Measurements from ENCODE around the gene CCDC88B. TPM values are rescaled to one million over a fixed set of nuclear protein-coding genes. Genes with fewer than 3 reads are reported as not detected.
"Not testable (repeated sequence)": the region's sequence is repeated elsewhere in the genome, so short reads cannot be mapped to it uniquely, and the experiment has no call there.

The CCDC88B gene
- total and polyA plus RNA-seq, 8 donors, result 4.7 to 35.7 (median 6.6) TPM

GRCh38 chr11:64313491-64314145, 26.4 kb upstream of the CCDC88B start:
- DNase-seq (peak in 2 of 4 donors; percentile 42 to 78), ATAC-seq (no peak)
- Histone ChIP-seq H3K27ac (peak overlapping the region; percentile 7 to 37), H3K4me1 (peaks cover 0 to 30% of the 10 kb centered on the region in 2 donors), H3K4me3 (no peak overlapping the region), H3K36me3 (peaks cover 0 to 59% of the 10 kb centered on the region in 2 donors), H3K27me3 (no peaks in the 10 kb centered on the region), H3K9me3 (no peaks in the 10 kb centered on the region)
- intact Hi-C loops (cut with DNase I), result no loop called here
- TF ChIP-seq CTCF (IDR thresholded peaks at IDR 0.05), result no peak

GRCh38 chr11:64314146-64314804, 25.7 kb upstream of the CCDC88B start:
- DNase-seq, result no peak
- intact Hi-C loops (cut with DNase I), result no loop called here
- peaks cover 0 to 53% of the 10 kb centered on the region in 2 donors for H3K36me3 ChIP-seq
- H3K9me3 ChIP-seq, result no peaks in the 10 kb centered on the region
- peaks cover 5 to 37% of the 10 kb centered on the region in 2 donors for H3K4me1 ChIP-seq
- peak overlapping the region in 1 of 2 donors; percentile 37 for H3K27ac ChIP-seq
- H3K4me3 ChIP-seq, result no peak overlapping the region
- no peak for TF ChIP-seq CTCF (IDR thresholded peaks at IDR 0.05)
- no peak for ATAC-seq
- H3K27me3 ChIP-seq, result no peaks in the 10 kb centered on the region

- H3K36me3 ChIP-seq, result peaks cover 0 to 53% of the 10 kb centered on the region in 2 donors
- ATAC-seq (no peak), DNase-seq (no peak)
- H3K9me3 ChIP-seq, result no peaks in the 10 kb centered on the region
- no peak overlapping the region for H3K4me3 ChIP-seq
- intact Hi-C loops (cut with DNase I), result no loop called here
- H3K27me3 ChIP-seq, result no peaks in the 10 kb centered on the region
- H3K27ac ChIP-seq, result no peak overlapping the region
- H3K4me1 ChIP-seq, result peaks cover 5 to 41% of the 10 kb centered on the region in 2 donors
- no peak for TF ChIP-seq CTCF (IDR thresholded peaks at IDR 0.05)
Measured at GRCh38 chr11:64314805-64315561, 25.0 kb upstream of the CCDC88B start.

- Histone ChIP-seq H3K4me1 (peaks cover 5 to 45% of the 10 kb centered on the region in 2 donors), H3K4me3 (peak overlapping the region in 1 of 2 donors; percentile 71), H3K27ac (peak overlapping the region in 1 of 2 donors; percentile 99), H3K36me3 (peaks cover 0 to 53% of the 10 kb centered on the region in 2 donors)
- H3K9me3 ChIP-seq; ATAC-seq; intact Hi-C loops (cut with DNase I); H3K27me3 ChIP-seq; DNase-seq: not testable (repeated sequence)
Measured at GRCh38 chr11:64315667-64316526, 24.1 kb upstream of the CCDC88B start.

- no peak for TF ChIP-seq CTCF (IDR thresholded peaks at IDR 0.05)
- intact Hi-C loops (cut with DNase I), result no loop called here
- peak overlapping the region; percentile 71 to 85 for H3K4me3 ChIP-seq
- ATAC-seq (no peak), DNase-seq (no peak)
- H3K36me3 ChIP-seq, result peaks cover 0 to 52% of the 10 kb centered on the region in 2 donors
- H3K27ac ChIP-seq, result peak overlapping the region; percentile 98 to 99
- peaks cover 5 to 46% of the 10 kb centered on the region in 2 donors for H3K4me1 ChIP-seq
- no peaks in the 10 kb centered on the region for H3K27me3 ChIP-seq
- H3K9me3 ChIP-seq, result no peaks in the 10 kb centered on the region
Measured at GRCh38 chr11:64316672-64317324, 23.2 kb upstream of the CCDC88B start.

All from left lung (tissue), 10 donors.